Activated T-helper 2 cell treated with anti-CD3 and anti-CD28 coated beads, Interferon-gamma antibody, Interleukin-2, Interleukin-4, amounts not matched to agents 10 μg/mL and 5 μg/mL and 100 μg/mL, durations not matched to agents 14 hours and 24 hours and 36 hours (primary cell): ENCODE measurements around the gene VAX1. TPM values are rescaled to one million over a fixed set of nuclear protein-coding genes. Genes with fewer than 3 reads are reported as not detected.

Experiments used
- total RNA-seq: library from RNA; stranded (reverse); gene quantifications from 2 replicates; pipeline ENCODE4 v1.2.3, GENCODE V29; 2022

Gene VAX1
- total RNA-seq, 1 donor from 2014 or later: not detected

Other genes starting within 250 kb of the VAX1 start
- gene SHTN1, start 133.1 kb downstream of the VAX1 start, total RNA-seq: not detected in 2 replicates
- not detected in 2 replicates for gene KCNK18, start 59.2 kb upstream of the VAX1 start, total RNA-seq
- gene SLC18A2, start 102.8 kb upstream of the VAX1 start, total RNA-seq: not detected in 2 replicates
- gene PDZD8, start 237.2 kb upstream of the VAX1 start, total RNA-seq: 20.6 and 22.0 TPM in 2 replicates